ENCODE data around the gene POU2F1.

GRCh38 chr1:167268347-167268787 is 47.7 kb downstream of the POU2F1 start:
- no peak for TF ChIP-seq POLR2A (IDR thresholded peaks at IDR 0.05; ENCODE audit: borderline replicate concordance, extremely low read depth, insufficient read depth, insufficient read length)
- TF ChIP-seq CTCF (IDR thresholded peaks at IDR 0.05 in 2 of 3, conservative IDR thresholded peaks at IDR 0.05 in 1 of 3; ENCODE audit: borderline replicate concordance in 1 of 3, insufficient read depth in 1 of 3, low read depth in 2 of 3, low read length in 2 of 3): no peak
- no peak for TF ChIP-seq EZH2phosphoT487 (IDR thresholded peaks at IDR 0.05; ENCODE audit: borderline replicate concordance)
- TF ChIP-seq MAX (IDR thresholded peaks at IDR 0.05): no peak
- TF ChIP-seq YY1 (IDR thresholded peaks at IDR 0.05; ENCODE audit: extremely low read depth, insufficient replicate concordance, low read depth, low read length): no peak
- TF ChIP-seq SIN3A (IDR thresholded peaks at IDR 0.05; ENCODE audit: low read depth): no peak
- no peak for TF ChIP-seq REST (IDR thresholded peaks at IDR 0.05; ENCODE audit: low read depth)

Data from HCT116 (cell line).